Testis (tissue), 3 donors: ENCODE results near the gene PCDHGA8. TPM values are rescaled to one million over a fixed set of nuclear protein-coding genes. Genes with fewer than 3 reads are reported as not detected.

Experiments
- DNase-seq: peaks from one replicate; pipeline ENCODE4 v3.0.0-alpha.2; 2019
- H3K27ac ChIP-seq, 2 donors: fragments of 200-600 bp; sonication (generic); one replicate each; pipeline ENCODE4 v1.5.1; 2019
- H3K27me3 ChIP-seq: fragments of 200-600 bp; sonication (generic); one replicate; pipeline ENCODE4 v1.5.1; 2019
- H3K36me3 ChIP-seq: fragments of 200-600 bp; sonication (generic); one replicate; pipeline ENCODE4 v1.5.1; 2017; ENCODE audit warnings: low read depth; ENCODE audit errors: missing control alignments
- H3K4me1 ChIP-seq: fragments of 200-600 bp; sonication (generic); one replicate; pipeline ENCODE4 v1.5.1; 2019
- H3K4me3 ChIP-seq, 2 donors: fragments of 200-600 bp; sonication (generic); one replicate each; pipeline ENCODE4 v1.5.1; 2017 to 2019
- H3K9me3 ChIP-seq: fragments of 200-600 bp; sonication (generic); one replicate; pipeline ENCODE4 v1.5.1; 2017
- CTCF ChIP-seq, 3 experiments: fragments of 450-650 bp in 2 of 3; fragments of 200-600 bp in 1 of 3; sonication (generic) in 1 of 3; IDR thresholded peaks; one replicate each; pipeline ENCODE4 v1.5.1; 2016 to 2019; ENCODE audit warnings: antibody characterized with exemption in 3 of 3, mild to moderate bottlenecking in 2 of 3, moderate library complexity in 1 of 3
- POLR2A ChIP-seq: fragments of 450-650 bp; IDR thresholded peaks from one replicate; pipeline ENCODE4 v1.6.1; 2017; ENCODE audit warnings: antibody characterized with exemption, mild to moderate bottlenecking, moderate library complexity
- WGBS, 2 donors: methylation state at CpG; one replicate each; pipeline ENCODE4 v1.1.5; 2018; 5-methylcytosine and 5-hydroxymethylcytosine counted together
- intact Hi-C: fragments of 100-400 bp; cut with DNase I; formaldehyde crosslinking; loops from one replicate; pipeline ENCODE4 v1.15.1; 2023; ENCODE audit warnings: low total_unique reads
- polyA plus RNA-seq: library from polyadenylated mRNA; stranded (reverse); fragments of 350-450 nt; fragmentation: Illumina TruSeq; extraction: RNeasy Lipid Tissue Mini Kit (QIAGEN cat#74804); gene quantifications from one replicate; pipeline ENCODE4 v1.2.3, GENCODE V29; 2014; ENCODE audit warnings: low read depth, low replicate concordance; ENCODE audit not compliant: insufficient read depth
- total RNA-seq, 2 donors: library from RNA; depleted of rRNA; stranded (reverse); fragments of >200 nt; gene quantifications; one replicate each; pipeline ENCODE4 v1.2.3, GENCODE V29; 2016

Gene PCDHGA8
- total and polyA plus RNA-seq, 3 donors from 2014 or later = 0.15 to 8.2 (median 8.2) TPM

- H3K36me3 ChIP-seq = no peaks in the 10 kb centered on the region
- no peaks in the 10 kb centered on the region for H3K9me3 ChIP-seq
- no peak for TF ChIP-seq POLR2A
- no peak for TF ChIP-seq CTCF (IDR thresholded peaks at IDR 0.05)
- H3K27ac ChIP-seq = no peak overlapping the region
- H3K4me3 ChIP-seq = no peak overlapping the region
- 72 to 75% methylated on average over 10 of the region's 10 CpGs for WGBS, 2 donors
- H3K27me3 ChIP-seq = no peaks in the 10 kb centered on the region
- no peak for DNase-seq
- intact Hi-C loops = no loop called here
- H3K4me1 ChIP-seq = no peaks in the 10 kb centered on the region
These were observed 47.1 kb downstream of the PCDHGA8 start for GRCh38 chr5:141439411-141440141.

DNA sequence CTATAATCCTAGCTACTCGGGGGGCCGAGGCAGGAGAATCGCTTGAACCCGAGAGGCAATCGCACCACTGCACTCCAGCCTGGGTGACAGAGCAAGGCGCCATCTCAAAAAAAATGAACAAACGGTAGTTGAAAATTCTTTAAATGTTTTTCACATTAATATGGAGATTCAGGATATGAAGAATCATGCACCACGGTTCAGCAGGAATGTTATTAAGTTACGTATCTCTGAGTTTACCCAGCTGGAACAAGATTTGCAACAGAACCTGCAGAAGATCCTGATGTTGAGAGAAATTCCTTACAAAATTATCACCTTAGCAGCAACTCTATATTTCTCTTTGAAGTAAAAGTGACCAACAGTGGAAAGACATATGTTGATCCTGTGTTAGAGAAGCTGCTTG is 47.9 kb downstream of the PCDHGA8 start:
- no peaks in the 10 kb centered on the region for H3K27me3 ChIP-seq
- H3K9me3 ChIP-seq = no peaks in the 10 kb centered on the region
- H3K4me3 ChIP-seq = no peak overlapping the region
- no peak overlapping the region for H3K27ac ChIP-seq
- TF ChIP-seq POLR2A = no peak
- TF ChIP-seq CTCF (IDR thresholded peaks at IDR 0.05) = no peak
- no peaks in the 10 kb centered on the region for H3K4me1 ChIP-seq
- H3K36me3 ChIP-seq = no peaks in the 10 kb centered on the region
- DNase-seq = no peak
- WGBS, 2 donors = 90 to 94% methylated on average over 9 of the region's 9 CpGs
- intact Hi-C loops = no loop called here

DNA sequence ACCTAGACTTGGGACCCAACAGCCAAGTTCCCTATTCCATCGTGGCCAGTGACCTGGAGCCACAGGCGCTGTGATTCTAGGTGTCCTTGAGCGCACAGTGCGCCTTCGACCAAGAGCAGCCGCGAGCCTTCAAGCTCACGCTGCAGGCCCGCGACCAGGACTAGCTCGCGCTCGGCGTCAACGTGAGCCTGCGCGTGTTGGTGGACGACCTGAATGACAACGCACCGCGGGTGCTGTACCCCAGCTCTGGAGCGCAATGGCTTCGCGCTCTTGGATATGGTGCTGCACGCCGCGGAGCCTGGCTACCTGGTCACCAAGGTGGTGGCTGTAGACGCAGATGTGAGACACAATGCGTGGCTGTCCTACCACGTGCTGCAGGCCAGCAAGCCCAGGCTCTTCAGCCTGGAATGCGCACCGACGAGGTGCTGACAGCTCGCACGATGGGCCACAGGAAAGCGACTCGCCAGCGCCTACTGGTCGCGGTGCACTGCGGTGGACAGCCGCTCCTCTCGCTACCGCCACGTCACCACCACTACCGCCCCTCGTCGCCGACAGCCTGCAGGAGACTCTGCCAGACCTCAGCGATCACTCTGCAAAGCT is 49.2 kb downstream of the PCDHGA8 start:
- Histone ChIP-seq H3K27me3 (no peaks in the 10 kb centered on the region), H3K4me1 (no peaks in the 10 kb centered on the region), H3K36me3 (no peaks in the 10 kb centered on the region), H3K27ac (no peak overlapping the region), H3K4me3 (no peak overlapping the region), H3K9me3 (no peaks in the 10 kb centered on the region)
- no peak for DNase-seq
- 39 to 47% methylated on average over 15 to 41 of the region's 50 CpGs for WGBS, 2 donors
- intact Hi-C loops = no loop called here
- TF ChIP-seq CTCF (IDR thresholded peaks at IDR 0.05) = no peak
- TF ChIP-seq POLR2A = no peak

Other genes with a start within 250 kb of the PCDHGA8 start
Only the 30 nearest of the 37 such genes appear.
- gene PCDHB9, start 205.5 kb upstream of the PCDHGA8 start, total RNA-seq = 1 to 10 TPM; 5.7 to 8.7 TPM
- 4.8 TPM for gene PCDHB9, start 205.5 kb upstream of the PCDHGA8 start, polyA plus RNA-seq
- 1 to 10 TPM; 4.0 to 4.9 TPM for gene PCDHB10, start 200.3 kb upstream of the PCDHGA8 start, total RNA-seq
- gene PCDHB10, start 200.3 kb upstream of the PCDHGA8 start, polyA plus RNA-seq = 1.5 TPM
- 1 to 10 TPM; 4.0 to 4.2 TPM for gene PCDHB11, start 193.0 kb upstream of the PCDHGA8 start, total RNA-seq
- 0.63 TPM for gene PCDHB11, start 193.0 kb upstream of the PCDHGA8 start, polyA plus RNA-seq
- 1 to 10 TPM; 6.1 to 6.5 TPM for gene PCDHB12, start 183.9 kb upstream of the PCDHGA8 start, total RNA-seq
- 1.4 TPM for gene PCDHB12, start 183.9 kb upstream of the PCDHGA8 start, polyA plus RNA-seq
- gene PCDHB13, start 178.7 kb upstream of the PCDHGA8 start, total RNA-seq = 1 to 10 TPM; 8.6 to 9.3 TPM
- gene PCDHB13, start 178.7 kb upstream of the PCDHGA8 start, polyA plus RNA-seq = 2.6 TPM
- 1 to 10 TPM; 7.9 to 8.0 TPM for gene PCDHB14, start 169.3 kb upstream of the PCDHGA8 start, total RNA-seq
- 2.7 TPM for gene PCDHB14, start 169.3 kb upstream of the PCDHGA8 start, polyA plus RNA-seq
- gene PCDHB15, start 147.2 kb upstream of the PCDHGA8 start, total RNA-seq = 10 to 100 TPM; 22.1 to 27.6 TPM
- gene PCDHB15, start 147.2 kb upstream of the PCDHGA8 start, polyA plus RNA-seq = 10.3 TPM
- 1 to 10 TPM; 4.0 to 4.4 TPM for gene SLC25A2, start 88.6 kb upstream of the PCDHGA8 start, total RNA-seq
- 15.9 TPM for gene SLC25A2, start 88.6 kb upstream of the PCDHGA8 start, polyA plus RNA-seq
- 100 to 1,000 TPM; 112 to 131 TPM for gene TAF7, start 71.8 kb upstream of the PCDHGA8 start, total RNA-seq
- gene TAF7, start 71.8 kb upstream of the PCDHGA8 start, polyA plus RNA-seq = 137 TPM
- gene PCDHGA1, start 62.1 kb upstream of the PCDHGA8 start, total RNA-seq = 10 to 100 TPM in 1 of 2 donors, 1 to 10 TPM in 1; 8.7 to 13.1 TPM
- 1.6 TPM for gene PCDHGA1, start 62.1 kb upstream of the PCDHGA8 start, polyA plus RNA-seq
- gene PCDHGA2, start 53.9 kb upstream of the PCDHGA8 start, total RNA-seq = 10 to 100 TPM; 19.4 to 31.0 TPM
- gene PCDHGA2, start 53.9 kb upstream of the PCDHGA8 start, polyA plus RNA-seq = 5.6 TPM
- 10 to 100 TPM; 19.3 to 31.8 TPM for gene PCDHGA3, start 48.8 kb upstream of the PCDHGA8 start, total RNA-seq
- 4.4 TPM for gene PCDHGA3, start 48.8 kb upstream of the PCDHGA8 start, polyA plus RNA-seq
- 10 to 100 TPM; 12.5 to 16.4 TPM for gene PCDHGB1, start 42.5 kb upstream of the PCDHGA8 start, total RNA-seq
- 0.92 TPM for gene PCDHGB1, start 42.5 kb upstream of the PCDHGA8 start, polyA plus RNA-seq
- 10 to 100 TPM; 14.2 to 21.0 TPM for gene PCDHGA4, start 37.6 kb upstream of the PCDHGA8 start, total RNA-seq
- gene PCDHGA4, start 37.6 kb upstream of the PCDHGA8 start, polyA plus RNA-seq = 1.9 TPM
- gene PCDHGB2, start 32.6 kb upstream of the PCDHGA8 start, total RNA-seq = 10 to 100 TPM; 16.6 to 20.4 TPM
- 1.5 TPM for gene PCDHGB2, start 32.6 kb upstream of the PCDHGA8 start, polyA plus RNA-seq
- gene PCDHGA5, start 28.5 kb upstream of the PCDHGA8 start, total RNA-seq = 10 to 100 TPM in 1 of 2 donors, 1 to 10 TPM in 1; 9.4 to 12.2 TPM
- gene PCDHGA5, start 28.5 kb upstream of the PCDHGA8 start, polyA plus RNA-seq = 1.5 TPM
- gene PCDHGB3, start 22.4 kb upstream of the PCDHGA8 start, total RNA-seq = 10 to 100 TPM; 11.3 to 17.1 TPM
- gene PCDHGB3, start 22.4 kb upstream of the PCDHGA8 start, polyA plus RNA-seq = 0.74 TPM
- 10 to 100 TPM in 1 of 2 donors, 1 to 10 TPM in 1; 9.7 to 13.4 TPM for gene PCDHGA6, start 18.7 kb upstream of the PCDHGA8 start, total RNA-seq
- gene PCDHGA6, start 18.7 kb upstream of the PCDHGA8 start, polyA plus RNA-seq = 1.8 TPM
- gene PCDHGA7, start 9.9 kb upstream of the PCDHGA8 start, total RNA-seq = 10 to 100 TPM; 11.1 to 12.7 TPM
- 1.6 TPM for gene PCDHGA7, start 9.9 kb upstream of the PCDHGA8 start, polyA plus RNA-seq
- 10 to 100 TPM; 11.3 to 13.3 TPM for gene PCDHGB4, start 4.9 kb upstream of the PCDHGA8 start, total RNA-seq
- gene PCDHGB4, start 4.9 kb upstream of the PCDHGA8 start, polyA plus RNA-seq = 1.0 TPM
- 10 to 100 TPM; 28.3 to 36.4 TPM for gene PCDHGB5, start 5.3 kb downstream of the PCDHGA8 start, total RNA-seq
- gene PCDHGB5, start 5.3 kb downstream of the PCDHGA8 start, polyA plus RNA-seq = 4.5 TPM
- 10 to 100 TPM; 13.0 to 13.1 TPM for gene PCDHGA9, start 10.1 kb downstream of the PCDHGA8 start, total RNA-seq
- gene PCDHGA9, start 10.1 kb downstream of the PCDHGA8 start, polyA plus RNA-seq = 1.1 TPM
- 10 to 100 TPM in 1 of 2 donors, 1 to 10 TPM in 1; 9.9 to 12.6 TPM for gene PCDHGB6, start 15.4 kb downstream of the PCDHGA8 start, total RNA-seq
- 2.1 TPM for gene PCDHGB6, start 15.4 kb downstream of the PCDHGA8 start, polyA plus RNA-seq
- gene PCDHGA10, start 20.4 kb downstream of the PCDHGA8 start, total RNA-seq = 10 to 100 TPM; 11.3 to 11.7 TPM
- gene PCDHGA10, start 20.4 kb downstream of the PCDHGA8 start, polyA plus RNA-seq = 1.2 TPM
- 10 to 100 TPM; 15.3 to 18.1 TPM for gene PCDHGB7, start 25.0 kb downstream of the PCDHGA8 start, total RNA-seq
- 6.6 TPM for gene PCDHGB7, start 25.0 kb downstream of the PCDHGA8 start, polyA plus RNA-seq
- 1 to 10 TPM; 8.4 to 9.1 TPM for gene PCDHGA11, start 28.4 kb downstream of the PCDHGA8 start, total RNA-seq
- gene PCDHGA11, start 28.4 kb downstream of the PCDHGA8 start, polyA plus RNA-seq = 0.83 TPM
- 10 to 100 TPM; 10.3 to 11.3 TPM for gene PCDHGA12, start 37.9 kb downstream of the PCDHGA8 start, total RNA-seq
- gene PCDHGA12, start 37.9 kb downstream of the PCDHGA8 start, polyA plus RNA-seq = 2.7 TPM
- 10 to 100 TPM; 14.5 to 29.4 TPM for gene PCDHGC3, start 83.3 kb downstream of the PCDHGA8 start, total RNA-seq
- gene PCDHGC3, start 83.3 kb downstream of the PCDHGA8 start, polyA plus RNA-seq = 61.1 TPM
- 1 to 10 TPM; 6.1 TPM for gene PCDHGC4, start 92.4 kb downstream of the PCDHGA8 start, total RNA-seq
- gene PCDHGC4, start 92.4 kb downstream of the PCDHGA8 start, polyA plus RNA-seq = 0.57 TPM
- gene PCDHGC5, start 96.4 kb downstream of the PCDHGA8 start, total RNA-seq = 1 to 10 TPM; 4.9 to 5.4 TPM
- 0.50 TPM for gene PCDHGC5, start 96.4 kb downstream of the PCDHGA8 start, polyA plus RNA-seq